Panc1 (cell line): ENCODE data around the gene TLE1. TPM values are rescaled to one million over a fixed set of nuclear protein-coding genes. Genes with fewer than 3 reads are reported as not detected.
A peak's percentile ranks its signal among the peaks of the same experiment; 100 is the strongest.

Source experiments
- ATAC-seq: fragments of 200-7000 bp; cut with Tn5 transposase; 2 replicates; pipeline ENCODE4 v1.9.1; 2020; ENCODE audit warnings: mild to moderate bottlenecking, moderate library complexity
- BruUV-seq: library from RNA; stranded (reverse); fragments of 400-500 nt; replicated peaks from 2 replicates; lab custom pipeline; 2021; lab: Mats Ljungman, UMichigan
- CTCF ChIA-PET: fragments of 300-600 bp; sonication (Branson Sonifier 250); formaldehyde crosslinking; loops from one replicate; lab custom pipeline; 2022; ENCODE audit warnings: antibody characterized with exemption; lab: Charles Lee
- POLR2A ChIA-PET: fragments of 300-600 bp; sonication (Branson Sonifier 250); formaldehyde crosslinking; loops from one replicate; lab custom pipeline; 2022; ENCODE audit warnings: antibody characterized with exemption; lab: Charles Lee
- DNase-seq: peaks from one replicate; pipeline ENCODE4 v3.0.0-alpha.2; 2010; ENCODE audit warnings: low read depth, low spot score
- H3K27ac ChIP-seq: 2 replicates; pipeline ENCODE4 v1.5.1; 2011; ENCODE audit warnings: mild to moderate bottlenecking, low read length, inconsistent platforms
- H3K27me3 ChIP-seq: fragments of 200-500 bp; sonication (Bioruptor generic); 2 replicates; pipeline ENCODE4 v1.6.0; 2014; ENCODE audit warnings: low read length, inconsistent platforms; ENCODE audit not compliant: control insufficient read depth, insufficient read depth
- H3K36me3 ChIP-seq: fragments of 200-500 bp; sonication (Bioruptor generic); 2 replicates; pipeline ENCODE4 v1.5.1; 2014; ENCODE audit warnings: inconsistent platforms, mild to moderate bottlenecking, low read length, moderate library complexity; ENCODE audit not compliant: control insufficient read depth, insufficient read depth
- H3K4me1 ChIP-seq: 2 replicates; pipeline ENCODE4 v1.5.1; 2011; ENCODE audit warnings: inconsistent platforms, mild to moderate bottlenecking, low read length, moderate library complexity; ENCODE audit not compliant: control insufficient read depth, insufficient read depth
- H3K4me3 ChIP-seq, 2 experiments: 2 replicates each; pipeline ENCODE4 v1.5.1; 2011 to 2012; ENCODE audit warnings: low read depth in 2 of 2, low read length in 2 of 2, mild to moderate bottlenecking in 2 of 2, inconsistent platforms in 1 of 2, moderate library complexity in 1 of 2
- H3K9me3 ChIP-seq: fragments of 200-500 bp; sonication (Bioruptor generic); 2 replicates; pipeline ENCODE4 v1.5.1; 2014; ENCODE audit warnings: low read depth, mild to moderate bottlenecking, inconsistent platforms, low read length, moderate library complexity; ENCODE audit not compliant: control insufficient read depth, insufficient read depth
- POLR2AphosphoS5 ChIP-seq: IDR thresholded peaks from 2 replicates; pipeline ENCODE4 v1.6.1; 2012; ENCODE audit warnings: mild to moderate bottlenecking, low read depth, low read length, moderate library complexity
- SIN3A ChIP-seq: IDR thresholded peaks from 2 replicates; pipeline ENCODE4 v1.6.1; 2012; ENCODE audit warnings: low read depth, mild to moderate bottlenecking, low read length, moderate library complexity, borderline replicate concordance; ENCODE audit not compliant: insufficient read depth
- TCF7L2 ChIP-seq: IDR thresholded peaks from 2 replicates; pipeline ENCODE4 v1.6.1; 2011; ENCODE audit warnings: mild to moderate bottlenecking, low read depth, low read length, inconsistent platforms
- in situ Hi-C: cut with HindIII; loops from 2 replicates; pipeline ENCODE4 v1.10.0; 2016; ENCODE audit warnings: low sequenced_read_pairs, low pct_unique_long_range_greater_than_20kb
- intact Hi-C: fragments of 100-400 bp; cut with micrococcal nuclease; formaldehyde crosslinking; loops from one replicate; pipeline ENCODE4 v1.10.0; 2022; ENCODE audit not compliant: unreplicated experiment
- total RNA-seq: library from RNA; stranded (reverse); gene quantifications from one replicate; pipeline ENCODE4 v1.2.1, GENCODE V29; 2021; ENCODE audit not compliant: unreplicated experiment
- TF ChIP-seq, protein P1 (sequence below): fragments of 450-650 bp; IDR thresholded peaks from 2 replicates; pipeline ENCODE4 v1.5.1; 2017; ENCODE audit warnings: mild to moderate bottlenecking
- TF ChIP-seq, protein P2 (sequence below), 2 experiments: IDR thresholded peaks; 2 replicates each; pipeline ENCODE4 v1.6.1; 2011 to 2012; ENCODE audit warnings: low read depth in 2 of 2, control low read depth in 1 of 2, low read length in 1 of 2, mild to moderate bottlenecking in 1 of 2, moderate library complexity in 1 of 2; ENCODE audit not compliant: insufficient read depth in 1 of 2

Gene TLE1
- total RNA-seq, 1 experiment from 2014 or later, result 12.9 TPM

DNA sequence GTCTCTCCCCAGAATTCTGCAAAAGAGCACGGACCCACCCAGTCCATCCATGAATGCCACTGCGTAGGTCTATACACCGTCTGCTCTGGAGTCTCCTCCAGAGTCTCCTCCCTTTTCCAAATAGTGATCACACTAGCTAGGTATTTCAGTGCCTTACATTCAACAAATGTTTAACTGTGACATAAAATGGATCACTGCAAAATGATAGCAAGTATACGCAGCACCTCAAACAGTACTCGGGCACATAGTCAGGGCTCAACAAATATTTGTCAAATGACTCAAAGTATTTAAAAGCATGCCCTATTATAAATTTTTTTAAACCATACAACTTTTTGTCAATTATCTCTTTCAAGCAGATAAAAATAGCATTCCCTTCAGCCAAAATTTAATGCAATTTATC lies 60.5 kb downstream of the TLE1 start:
- Histone ChIP-seq H3K36me3 (no peaks in the 10 kb centered on the region), H3K4me3 (no peak overlapping the region), H3K27me3 (no peaks in the 10 kb centered on the region), H3K9me3 (no peaks in the 10 kb centered on the region), H3K27ac (no peak overlapping the region), H3K4me1 (no peaks in the 10 kb centered on the region; the same call in 1 of the 2 replicates)
- CTCF ChIA-PET, result no interaction called here
- intact Hi-C loops, result no loop called here
- in situ Hi-C loops, result no loop called here
- ATAC-seq, result peak; percentile 68; the same call in 1 of the 2 replicates
- TF ChIP-seq SIN3A, result no peak
- no peak for TF ChIP-seq POLR2AphosphoS5
- TF ChIP-seq, protein P1, sequence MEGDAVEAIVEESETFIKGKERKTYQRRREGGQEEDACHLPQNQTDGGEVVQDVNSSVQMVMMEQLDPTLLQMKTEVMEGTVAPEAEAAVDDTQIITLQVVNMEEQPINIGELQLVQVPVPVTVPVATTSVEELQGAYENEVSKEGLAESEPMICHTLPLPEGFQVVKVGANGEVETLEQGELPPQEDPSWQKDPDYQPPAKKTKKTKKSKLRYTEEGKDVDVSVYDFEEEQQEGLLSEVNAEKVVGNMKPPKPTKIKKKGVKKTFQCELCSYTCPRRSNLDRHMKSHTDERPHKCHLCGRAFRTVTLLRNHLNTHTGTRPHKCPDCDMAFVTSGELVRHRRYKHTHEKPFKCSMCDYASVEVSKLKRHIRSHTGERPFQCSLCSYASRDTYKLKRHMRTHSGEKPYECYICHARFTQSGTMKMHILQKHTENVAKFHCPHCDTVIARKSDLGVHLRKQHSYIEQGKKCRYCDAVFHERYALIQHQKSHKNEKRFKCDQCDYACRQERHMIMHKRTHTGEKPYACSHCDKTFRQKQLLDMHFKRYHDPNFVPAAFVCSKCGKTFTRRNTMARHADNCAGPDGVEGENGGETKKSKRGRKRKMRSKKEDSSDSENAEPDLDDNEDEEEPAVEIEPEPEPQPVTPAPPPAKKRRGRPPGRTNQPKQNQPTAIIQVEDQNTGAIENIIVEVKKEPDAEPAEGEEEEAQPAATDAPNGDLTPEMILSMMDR, result no peak
- TF ChIP-seq, protein P2, sequence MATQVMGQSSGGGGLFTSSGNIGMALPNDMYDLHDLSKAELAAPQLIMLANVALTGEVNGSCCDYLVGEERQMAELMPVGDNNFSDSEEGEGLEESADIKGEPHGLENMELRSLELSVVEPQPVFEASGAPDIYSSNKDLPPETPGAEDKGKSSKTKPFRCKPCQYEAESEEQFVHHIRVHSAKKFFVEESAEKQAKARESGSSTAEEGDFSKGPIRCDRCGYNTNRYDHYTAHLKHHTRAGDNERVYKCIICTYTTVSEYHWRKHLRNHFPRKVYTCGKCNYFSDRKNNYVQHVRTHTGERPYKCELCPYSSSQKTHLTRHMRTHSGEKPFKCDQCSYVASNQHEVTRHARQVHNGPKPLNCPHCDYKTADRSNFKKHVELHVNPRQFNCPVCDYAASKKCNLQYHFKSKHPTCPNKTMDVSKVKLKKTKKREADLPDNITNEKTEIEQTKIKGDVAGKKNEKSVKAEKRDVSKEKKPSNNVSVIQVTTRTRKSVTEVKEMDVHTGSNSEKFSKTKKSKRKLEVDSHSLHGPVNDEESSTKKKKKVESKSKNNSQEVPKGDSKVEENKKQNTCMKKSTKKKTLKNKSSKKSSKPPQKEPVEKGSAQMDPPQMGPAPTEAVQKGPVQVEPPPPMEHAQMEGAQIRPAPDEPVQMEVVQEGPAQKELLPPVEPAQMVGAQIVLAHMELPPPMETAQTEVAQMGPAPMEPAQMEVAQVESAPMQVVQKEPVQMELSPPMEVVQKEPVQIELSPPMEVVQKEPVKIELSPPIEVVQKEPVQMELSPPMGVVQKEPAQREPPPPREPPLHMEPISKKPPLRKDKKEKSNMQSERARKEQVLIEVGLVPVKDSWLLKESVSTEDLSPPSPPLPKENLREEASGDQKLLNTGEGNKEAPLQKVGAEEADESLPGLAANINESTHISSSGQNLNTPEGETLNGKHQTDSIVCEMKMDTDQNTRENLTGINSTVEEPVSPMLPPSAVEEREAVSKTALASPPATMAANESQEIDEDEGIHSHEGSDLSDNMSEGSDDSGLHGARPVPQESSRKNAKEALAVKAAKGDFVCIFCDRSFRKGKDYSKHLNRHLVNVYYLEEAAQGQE (IDR thresholded peaks at IDR 0.05; ENCODE audit: insufficient read depth in 1 of 2, low read depth in 2 of 2, low read length in 1 of 2), result no peak
- TF ChIP-seq TCF7L2, result no peak
- POLR2A ChIA-PET, result no interaction called here
- DNase-seq, result peak; percentile 48
- BruUV-seq, result no TSS peak

DNA sequence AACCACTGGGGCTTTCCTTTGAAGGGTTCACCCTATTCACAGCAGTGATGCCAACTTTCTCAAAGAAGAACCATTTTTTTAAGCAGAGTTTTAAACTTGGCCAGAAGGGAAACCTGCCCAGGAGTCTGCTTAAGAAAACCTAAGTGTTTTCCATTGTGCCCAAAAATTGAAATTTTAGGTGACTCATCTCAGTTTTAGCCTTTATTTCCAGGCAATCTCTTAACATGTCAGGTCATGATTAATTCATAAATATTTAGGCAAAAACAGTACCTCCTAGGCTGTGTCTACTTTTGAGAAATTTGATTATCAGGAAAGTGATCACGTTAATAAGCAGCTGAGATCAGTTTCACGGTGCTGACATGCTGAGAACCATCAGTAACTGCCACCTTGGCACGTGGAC lies 61.9 kb downstream of the TLE1 start:
- no peak for ATAC-seq
- CTCF ChIA-PET, result no interaction called here
- H3K4me3 ChIP-seq, result no peak overlapping the region
- in situ Hi-C loops (no loop called here), intact Hi-C loops (no loop called here)
- H3K27me3 ChIP-seq, result no peaks in the 10 kb centered on the region
- H3K4me1 ChIP-seq, result no peaks in the 10 kb centered on the region; the same call in 1 of the 2 replicates
- H3K27ac ChIP-seq, result no peak overlapping the region
- TF ChIP-seq TCF7L2 (no peak), SIN3A (no peak), POLR2AphosphoS5 (no peak)
- TF ChIP-seq, protein P1, result no peak
- H3K36me3 ChIP-seq, result no peaks in the 10 kb centered on the region
- H3K9me3 ChIP-seq, result no peaks in the 10 kb centered on the region
- POLR2A ChIA-PET, result no interaction called here
- no peak for DNase-seq
- no TSS peak for BruUV-seq
